Muscle layer of colon (tissue), 2 donors: ENCODE results near the gene ADCY10.

Experiments used
- H3K27ac ChIP-seq: one replicate; pipeline ENCODE4 v1.7.0; 2013; ENCODE audit warnings: low read depth, mild to moderate bottlenecking, low read length, moderate library complexity
- H3K27me3 ChIP-seq, 2 donors: one replicate each; pipeline ENCODE4 v1.7.0; 2013; ENCODE audit warnings: low read length in 2 of 2, mild to moderate bottlenecking in 2 of 2; ENCODE audit not compliant: insufficient read depth in 2 of 2, control insufficient read depth in 1 of 2
- H3K36me3 ChIP-seq: one replicate; pipeline ENCODE4 v1.7.0; 2013; ENCODE audit warnings: mild to moderate bottlenecking, low read length; ENCODE audit not compliant: insufficient read depth
- H3K4me1 ChIP-seq: one replicate; pipeline ENCODE4 v1.7.0; 2013; ENCODE audit warnings: mild to moderate bottlenecking, low read length; ENCODE audit not compliant: insufficient read depth
- H3K4me3 ChIP-seq, 2 donors: one replicate each; pipeline ENCODE4 v1.7.0; 2013; ENCODE audit warnings: low read length in 2 of 2, low read depth in 1 of 2, mild to moderate bottlenecking in 1 of 2, moderate library complexity in 1 of 2
- H3K9ac ChIP-seq: one replicate; pipeline ENCODE4 v1.7.0; 2013; ENCODE audit warnings: low read length
- H3K9me3 ChIP-seq: one replicate; pipeline ENCODE4 v1.7.0; 2013; ENCODE audit warnings: mild to moderate bottlenecking, low read length
- donor health status: abdominal sarcoma.
- donor health status: Adenocarcinoma of cecum.

ADCY10 gene

DNA sequence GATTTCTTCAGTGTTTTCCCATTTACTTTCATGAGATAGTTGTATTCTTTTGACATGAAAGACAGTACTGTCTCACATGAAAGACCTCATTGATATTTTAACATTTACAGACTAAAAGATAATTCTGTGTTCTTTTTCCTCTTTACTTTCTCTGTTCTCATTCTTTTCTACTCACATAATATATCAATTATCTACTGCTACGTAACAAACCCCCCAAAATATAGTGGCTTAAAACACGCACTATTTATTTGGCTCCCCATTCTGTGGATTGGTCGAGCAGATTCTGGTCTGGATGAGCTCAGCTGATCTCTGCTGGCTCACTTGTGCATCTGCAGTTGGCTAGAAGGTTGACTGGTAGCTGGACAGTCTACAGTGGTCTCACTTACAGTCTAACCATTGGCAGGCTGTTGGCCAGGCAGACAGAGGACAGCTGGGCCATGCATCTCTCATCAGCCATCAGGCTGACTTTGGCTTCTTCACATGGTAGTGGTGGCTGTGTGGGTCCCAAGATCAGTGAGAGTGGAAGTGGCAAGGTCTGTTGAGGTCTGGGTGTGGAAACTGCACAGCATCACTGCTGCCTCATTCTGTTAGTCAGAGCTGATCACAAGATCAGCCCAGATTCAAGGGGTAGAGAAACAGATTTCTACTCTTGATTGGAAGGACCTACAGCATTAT lies 128.9 kb downstream of the ADCY10 start:
- Histone ChIP-seq H3K9ac (no peak overlapping the region), H3K27me3 (no peaks in the 10 kb centered on the region), H3K4me3 (no peak overlapping the region), H3K9me3 (no peaks in the 10 kb centered on the region), H3K4me1 (no peaks in the 10 kb centered on the region), H3K27ac (no peak overlapping the region), H3K36me3 (peaks cover 19% of the 10 kb centered on the region)

DNA sequence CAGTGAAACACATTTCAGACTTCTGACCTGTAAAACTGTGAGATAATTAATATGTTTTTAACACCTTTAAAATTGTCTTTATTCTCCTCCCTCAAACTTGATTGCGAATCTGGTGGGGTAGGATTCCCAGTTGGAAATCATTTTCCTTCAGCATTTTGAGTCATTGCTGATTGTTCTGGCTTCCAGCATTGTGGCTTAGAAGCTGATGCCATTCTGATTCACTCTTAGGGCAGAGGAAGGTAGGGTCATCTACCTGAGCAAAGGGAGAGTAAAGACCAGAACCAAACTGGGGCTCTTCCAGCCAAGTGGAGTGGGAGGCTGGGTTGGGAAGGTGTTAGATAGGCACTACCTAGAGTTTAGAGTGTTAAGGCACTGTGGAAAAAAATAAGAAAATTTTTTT lies 131.0 kb downstream of the ADCY10 start:
- Histone ChIP-seq H3K9me3 (no peaks in the 10 kb centered on the region), H3K36me3 (peaks cover 5% of the 10 kb centered on the region), H3K27me3 (no peaks in the 10 kb centered on the region), H3K4me3 (no peak overlapping the region), H3K27ac (no peak overlapping the region), H3K4me1 (no peaks in the 10 kb centered on the region), H3K9ac (no peak overlapping the region)

DNA sequence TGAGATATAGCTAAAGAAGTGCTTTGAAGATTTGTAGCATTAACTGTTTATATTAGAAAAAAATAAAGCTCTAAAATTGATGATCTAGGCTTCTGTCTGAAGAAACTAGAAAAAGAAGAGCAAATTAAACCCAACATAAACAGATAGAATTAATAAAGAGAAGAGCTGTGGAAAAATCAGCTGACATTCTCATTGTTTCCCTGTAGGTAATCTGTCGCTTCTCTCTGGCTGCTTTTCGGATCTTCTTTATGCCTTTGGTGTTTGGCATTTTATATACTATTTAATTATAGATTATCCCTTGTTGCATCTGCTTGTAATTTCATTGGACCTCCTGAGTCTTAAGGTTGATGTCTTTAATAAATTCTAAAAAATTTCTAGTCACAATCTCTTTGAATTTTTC lies 132.4 kb downstream of the ADCY10 start:
- Histone ChIP-seq H3K4me1 (no peaks in the 10 kb centered on the region), H3K9me3 (no peaks in the 10 kb centered on the region), H3K4me3 (no peak overlapping the region), H3K27me3 (no peaks in the 10 kb centered on the region), H3K27ac (no peak overlapping the region), H3K36me3 (peaks cover 9% of the 10 kb centered on the region), H3K9ac (no peak overlapping the region)

DNA sequence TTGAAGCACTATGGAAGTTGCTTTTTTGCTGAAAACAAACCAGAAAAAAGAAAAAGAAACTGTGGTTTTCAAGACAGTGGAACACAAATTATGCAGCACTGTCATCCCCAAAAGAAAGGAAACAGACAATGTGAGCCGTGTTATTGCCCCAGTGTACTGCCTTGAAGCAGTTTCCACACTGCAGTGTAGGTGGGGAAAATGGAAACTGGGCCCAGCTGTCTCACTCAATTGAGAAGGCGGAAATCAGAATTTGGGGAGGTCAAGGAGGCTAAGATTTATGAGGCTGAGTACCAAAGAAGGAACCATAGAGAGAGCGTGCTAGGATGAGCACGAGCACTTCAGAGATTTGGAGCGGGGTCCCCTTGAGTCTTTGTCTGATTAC lies 136.7 kb downstream of the ADCY10 start:
- H3K4me3 ChIP-seq = no peak overlapping the region

DNA sequence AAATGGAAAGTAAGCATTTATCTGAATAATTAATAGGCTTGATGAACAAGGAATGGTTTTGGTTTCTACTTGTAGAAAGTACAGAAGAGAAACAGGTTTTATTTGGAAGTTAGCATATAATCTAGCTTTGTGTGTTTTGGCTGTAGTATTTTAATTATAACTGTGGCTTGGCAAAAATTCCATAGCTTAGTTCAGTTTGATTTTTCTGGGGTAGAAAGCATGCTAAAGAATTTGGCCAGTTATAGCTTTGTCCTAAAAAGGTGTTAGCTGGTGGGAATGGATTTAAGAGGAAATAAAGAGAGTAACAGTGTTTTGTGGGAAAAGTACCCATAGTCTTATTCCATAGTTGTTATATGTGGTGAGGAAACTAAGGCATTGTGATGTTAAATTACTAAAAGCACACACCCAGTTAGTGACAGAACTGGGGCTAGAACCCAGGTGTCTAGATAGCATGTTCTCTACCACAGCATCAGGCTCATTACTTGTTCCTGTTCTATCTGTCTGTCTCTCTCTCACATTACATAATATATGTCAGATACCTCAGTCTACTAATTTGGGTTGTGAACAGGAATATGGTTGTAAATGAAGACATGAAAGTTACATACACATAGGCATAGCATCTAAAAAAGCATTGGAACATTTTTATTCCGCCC lies 137.2 kb downstream of the ADCY10 start:
- no peaks in the 10 kb centered on the region for H3K4me1 ChIP-seq
- H3K36me3 ChIP-seq = peaks cover 40% of the 10 kb centered on the region
- no peak overlapping the region for H3K4me3 ChIP-seq
- H3K9ac ChIP-seq = no peak overlapping the region
- no peaks in the 10 kb centered on the region for H3K9me3 ChIP-seq
- no peak overlapping the region for H3K27ac ChIP-seq
- H3K27me3 ChIP-seq = no peaks in the 10 kb centered on the region

More for the DNA sequence above, 136.7 kb downstream of the ADCY10 start:
- Histone ChIP-seq H3K27ac (no peak overlapping the region), H3K27me3 (no peaks in the 10 kb centered on the region), H3K4me1 (no peaks in the 10 kb centered on the region), H3K9me3 (no peaks in the 10 kb centered on the region), H3K36me3 (peaks cover 36% of the 10 kb centered on the region), H3K9ac (no peak overlapping the region)

DNA sequence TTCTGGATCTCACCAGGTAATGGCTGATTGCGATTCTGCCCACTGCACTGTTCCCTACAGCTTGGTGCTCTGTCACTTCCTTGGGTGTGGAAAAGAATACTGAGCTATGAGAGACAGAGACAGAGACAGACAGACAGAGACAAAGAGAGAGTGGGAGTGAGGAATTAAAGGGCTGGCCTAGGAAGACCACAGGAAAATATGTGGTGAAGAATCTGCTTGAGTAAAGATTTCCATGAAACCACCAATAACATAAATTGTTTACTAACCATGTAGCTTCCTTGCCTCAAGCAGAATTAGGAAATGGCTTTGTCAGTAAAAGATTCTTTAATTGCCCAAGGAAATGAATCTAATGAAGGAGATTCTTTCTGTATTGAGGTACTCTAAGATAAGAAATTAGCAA lies 137.8 kb downstream of the ADCY10 start:
- no peak overlapping the region for H3K4me3 ChIP-seq
- no peaks in the 10 kb centered on the region for H3K27me3 ChIP-seq
- no peaks in the 10 kb centered on the region for H3K4me1 ChIP-seq
- H3K27ac ChIP-seq = no peak overlapping the region
- H3K36me3 ChIP-seq = peaks cover 40% of the 10 kb centered on the region
- no peak overlapping the region for H3K9ac ChIP-seq
- no peaks in the 10 kb centered on the region for H3K9me3 ChIP-seq

DNA sequence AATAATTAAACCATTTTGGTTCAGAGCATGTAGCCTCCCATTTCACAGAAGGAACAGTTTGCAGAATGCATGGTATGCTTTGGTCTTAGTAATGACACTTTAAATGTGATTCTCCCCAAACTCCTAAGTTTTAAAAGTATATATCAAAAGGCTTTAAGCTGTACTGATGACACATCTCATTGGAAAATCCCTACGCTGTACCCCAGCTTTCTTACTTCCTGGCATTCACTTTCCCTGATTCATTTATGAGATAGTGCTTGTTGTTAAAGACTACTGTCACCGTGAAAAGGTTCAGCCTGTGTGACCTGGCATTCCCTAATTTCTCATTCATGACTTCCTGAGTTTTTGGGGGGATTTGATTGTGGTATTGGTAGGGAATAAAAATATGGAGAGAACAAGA lies 138.8 kb downstream of the ADCY10 start:
- H3K4me1 ChIP-seq = no peaks in the 10 kb centered on the region
- peaks cover 40% of the 10 kb centered on the region for H3K36me3 ChIP-seq
- no peaks in the 10 kb centered on the region for H3K9me3 ChIP-seq
- no peak overlapping the region for H3K27ac ChIP-seq
- H3K9ac ChIP-seq = no peak overlapping the region
- H3K4me3 ChIP-seq = no peak overlapping the region
- no peaks in the 10 kb centered on the region for H3K27me3 ChIP-seq

DNA sequence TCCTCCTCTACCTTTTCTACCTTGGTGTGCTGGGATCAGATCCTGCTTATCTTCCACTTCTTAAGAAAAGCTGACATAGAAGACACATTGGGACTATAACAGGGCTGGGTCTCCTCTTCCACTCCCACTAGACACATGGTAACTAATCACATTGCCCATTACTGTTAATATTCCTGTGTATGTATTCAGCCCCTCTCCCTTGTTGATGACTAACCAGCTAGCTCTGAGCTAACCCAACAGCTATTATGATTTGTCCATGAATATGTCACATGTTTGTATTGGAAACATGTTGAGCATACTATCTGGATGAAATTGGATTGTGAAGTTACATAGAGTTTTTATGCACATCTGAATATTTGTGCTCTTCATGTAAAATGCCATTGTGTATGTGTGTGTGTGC lies 139.2 kb downstream of the ADCY10 start:
- Histone ChIP-seq H3K36me3 (peaks cover 40% of the 10 kb centered on the region), H3K27me3 (no peaks in the 10 kb centered on the region), H3K27ac (no peak overlapping the region), H3K4me1 (no peaks in the 10 kb centered on the region), H3K9me3 (no peaks in the 10 kb centered on the region), H3K4me3 (no peak overlapping the region), H3K9ac (no peak overlapping the region)

DNA sequence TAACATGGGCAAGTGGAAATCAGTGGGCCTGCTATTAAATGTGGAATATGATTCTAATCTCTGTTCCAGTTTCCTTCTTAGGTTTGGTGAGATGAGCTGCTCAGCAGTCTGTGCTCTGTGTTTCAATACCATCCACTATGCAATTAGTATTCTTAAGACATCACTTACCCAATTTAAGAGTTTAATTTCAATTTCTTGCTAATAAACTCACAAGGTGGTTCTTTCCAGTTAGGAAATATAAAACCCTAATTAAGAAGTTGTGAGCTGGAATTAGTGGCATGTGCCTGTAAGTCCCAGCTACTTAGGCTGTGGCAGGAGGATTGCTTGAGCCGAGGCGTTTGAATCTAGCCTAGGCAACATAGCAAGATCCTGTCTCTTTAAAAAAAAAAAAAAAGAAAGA lies 140.4 kb downstream of the ADCY10 start:
- Histone ChIP-seq H3K9ac (no peak overlapping the region), H3K27me3 (no peaks in the 10 kb centered on the region), H3K9me3 (no peaks in the 10 kb centered on the region), H3K4me1 (no peaks in the 10 kb centered on the region), H3K36me3 (peaks cover 46% of the 10 kb centered on the region), H3K4me3 (no peak overlapping the region), H3K27ac (no peak overlapping the region)

DNA sequence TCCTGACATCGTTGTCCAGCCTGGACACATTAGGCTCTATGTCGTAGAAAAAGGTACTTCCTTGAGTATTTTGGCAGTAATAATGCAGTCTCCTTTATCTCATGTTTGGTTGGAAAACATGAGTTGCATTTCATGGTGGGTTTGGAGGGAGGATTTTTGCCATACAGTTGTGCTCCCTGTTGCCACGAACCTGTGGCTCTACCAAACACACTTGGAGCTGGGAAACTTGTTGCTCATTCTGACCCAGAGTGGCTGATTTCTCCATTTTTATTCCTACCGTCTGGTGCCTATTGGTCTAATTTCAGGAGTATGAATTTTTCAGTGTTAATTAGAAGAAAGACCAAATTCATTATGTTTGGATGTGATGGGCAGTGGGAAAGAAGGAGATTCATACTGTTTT lies 141.5 kb downstream of the ADCY10 start:
- Histone ChIP-seq H3K27ac (no peak overlapping the region), H3K36me3 (peaks cover 45% of the 10 kb centered on the region), H3K27me3 (no peaks in the 10 kb centered on the region)

DNA sequence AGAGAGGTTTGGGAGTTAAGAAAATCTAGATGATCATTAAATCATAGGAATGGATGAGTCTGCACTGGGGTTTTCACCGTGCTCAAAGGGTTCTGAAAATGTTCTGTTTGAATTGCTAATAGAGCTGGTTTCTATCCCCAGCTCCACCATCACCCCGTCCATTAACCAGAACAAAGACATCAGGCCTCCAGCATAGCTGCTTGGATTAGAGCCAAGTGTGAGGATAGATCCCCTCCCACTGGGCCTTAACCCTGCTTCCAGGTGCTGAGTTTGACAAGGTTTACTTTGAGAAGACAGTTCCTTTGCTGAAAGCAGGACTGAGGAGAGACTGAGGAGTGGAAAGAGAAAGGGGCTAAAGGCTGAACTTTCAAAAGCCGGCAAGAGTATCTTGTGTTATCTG lies 143.8 kb downstream of the ADCY10 start:
- Histone ChIP-seq H3K27ac (no peak overlapping the region), H3K4me1 (no peaks in the 10 kb centered on the region), H3K27me3 (no peaks in the 10 kb centered on the region), H3K4me3 (no peak overlapping the region), H3K9ac (no peak overlapping the region), H3K36me3 (peaks cover 46% of the 10 kb centered on the region), H3K9me3 (no peaks in the 10 kb centered on the region)

More for the DNA sequence above, 141.5 kb downstream of the ADCY10 start:
- Histone ChIP-seq H3K9ac (no peak overlapping the region), H3K9me3 (no peaks in the 10 kb centered on the region), H3K4me1 (no peaks in the 10 kb centered on the region), H3K4me3 (no peak overlapping the region)

DNA sequence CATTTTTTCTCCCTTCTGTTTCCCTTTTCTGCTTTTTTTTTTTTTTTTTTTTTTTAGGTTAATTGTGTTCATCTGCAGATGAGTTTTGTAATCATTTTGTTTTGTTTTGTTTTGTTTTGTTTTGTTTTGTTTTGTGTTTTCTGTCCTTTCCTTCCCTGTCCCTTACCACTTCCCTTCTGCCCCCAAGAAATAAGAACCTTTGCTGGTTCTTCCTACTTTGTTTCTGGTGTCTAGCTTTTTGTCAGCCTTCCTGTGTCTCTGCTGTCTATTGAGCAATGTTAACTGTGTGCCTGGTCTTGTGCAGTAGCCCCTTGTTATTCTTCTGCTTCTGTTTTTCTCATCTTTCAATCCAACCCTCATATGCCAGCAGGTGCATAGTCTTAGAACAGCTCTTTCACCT lies 146.2 kb downstream of the ADCY10 start:
- Histone ChIP-seq H3K27me3 (no peaks in the 10 kb centered on the region), H3K4me1 (no peaks in the 10 kb centered on the region), H3K36me3 (peaks cover 30% of the 10 kb centered on the region), H3K27ac (no peak overlapping the region), H3K9me3 (no peaks in the 10 kb centered on the region), H3K9ac (no peak overlapping the region), H3K4me3 (no peak overlapping the region)
